ENCODE data around the gene JAK1. TPM values are rescaled to one million over a fixed set of nuclear protein-coding genes. Genes with fewer than 3 reads are reported as not detected.

JAK1 gene
- total RNA-seq, 1 experiment from 2014 or later: 44.1 TPM

DNA sequence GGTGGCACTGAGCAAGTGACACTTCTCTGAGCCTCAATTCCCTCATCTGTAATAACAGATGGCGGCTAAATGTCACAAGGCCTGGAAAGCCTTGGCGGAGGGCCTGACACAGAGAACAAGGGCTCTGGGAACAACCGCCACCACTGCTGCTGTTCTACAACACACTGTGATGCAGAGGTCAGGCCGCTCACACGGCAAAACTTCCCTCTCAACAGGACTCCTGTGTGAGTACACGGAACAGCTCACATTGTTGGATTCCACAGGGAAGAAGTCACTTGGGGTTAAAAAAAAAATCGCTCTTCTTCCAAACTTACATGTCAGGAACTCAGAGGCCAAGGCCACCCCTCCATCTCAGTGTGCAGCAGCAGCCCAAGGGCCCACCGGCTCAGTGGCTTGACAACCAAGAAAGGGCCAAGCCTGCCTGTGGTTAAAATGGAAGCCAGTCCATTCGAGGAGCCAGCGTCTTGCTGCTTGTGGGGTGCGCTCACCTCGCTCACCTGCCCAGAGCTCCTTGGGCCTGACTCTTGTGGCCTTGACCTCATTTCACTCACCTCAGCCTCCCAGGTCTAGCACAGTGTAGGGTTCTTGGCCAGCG is 120.4 kb downstream of the JAK1 start:
- POLR2A ChIA-PET (ENCODE audit: unreplicated experiment): no interaction called here
- no peaks in the 10 kb centered on the region for H3K27me3 ChIP-seq (ENCODE audit: low read length)

DNA sequence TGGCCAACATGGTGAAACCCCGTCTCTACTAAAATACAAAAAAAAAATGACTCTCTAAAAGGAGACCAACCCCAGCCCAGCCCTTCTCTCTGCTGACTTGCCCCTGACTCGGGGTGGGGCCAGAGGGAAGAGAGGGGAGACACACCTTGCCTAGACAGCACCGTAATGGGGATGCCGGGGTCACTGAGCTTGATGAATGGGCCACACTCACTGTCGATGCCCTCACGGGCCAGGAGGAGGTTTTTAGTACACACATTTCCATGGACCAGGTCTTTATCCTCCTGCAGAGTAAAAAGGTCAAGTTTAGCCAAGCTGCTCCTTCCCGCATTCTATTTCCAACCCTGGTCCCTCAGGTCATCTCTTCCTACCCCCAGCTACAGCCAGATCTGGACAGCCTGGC is 121.7 kb downstream of the JAK1 start:
- peaks cover 8% of the 10 kb centered on the region for H3K4me1 ChIP-seq (ENCODE audit: insufficient read depth, low read length)
- H3K9me3 ChIP-seq (ENCODE audit: low read length): no peaks in the 10 kb centered on the region
- POLR2A ChIA-PET (ENCODE audit: unreplicated experiment): no interaction called here
- no peak overlapping the region for H3K4me2 ChIP-seq (ENCODE audit: low read length)
- no peak overlapping the region for H3K9ac ChIP-seq (ENCODE audit: low read length)
- no peak overlapping the region for H2AFZ ChIP-seq (ENCODE audit: low read length)
- no peaks in the 10 kb centered on the region for H4K20me1 ChIP-seq (ENCODE audit: low read length)
- CTCF ChIA-PET: no interaction called here
- H3K27ac ChIP-seq (ENCODE audit: low read length): no peak overlapping the region
- intact Hi-C loops (cut with micrococcal nuclease): loop anchor here (5.0 kb wide), 1 partner anchor 123 kb away; the partner anchor contains the start of gene JAK1
- H3K9me2 ChIP-seq (replicated peaks; ENCODE audit: low read length): no peaks in the 10 kb centered on the region
- peaks cover 7% of the 10 kb centered on the region; the same call in 1 of the 2 replicates for H3K36me3 ChIP-seq (ENCODE audit: low read depth, low read length)
- H3K4me3 ChIP-seq (ENCODE audit: low read length): no peak overlapping the region
- no peaks in the 10 kb centered on the region for H3K79me2 ChIP-seq (ENCODE audit: low read length)
- ATAC-seq (no peak), DNase-seq (no peak)
- H3F3A ChIP-seq (ENCODE audit: low read length, unreplicated experiment): no peaks in the 10 kb centered on the region
- no peaks in the 10 kb centered on the region for H3K27me3 ChIP-seq (ENCODE audit: low read length)
- TF ChIP-seq, protein P1, sequence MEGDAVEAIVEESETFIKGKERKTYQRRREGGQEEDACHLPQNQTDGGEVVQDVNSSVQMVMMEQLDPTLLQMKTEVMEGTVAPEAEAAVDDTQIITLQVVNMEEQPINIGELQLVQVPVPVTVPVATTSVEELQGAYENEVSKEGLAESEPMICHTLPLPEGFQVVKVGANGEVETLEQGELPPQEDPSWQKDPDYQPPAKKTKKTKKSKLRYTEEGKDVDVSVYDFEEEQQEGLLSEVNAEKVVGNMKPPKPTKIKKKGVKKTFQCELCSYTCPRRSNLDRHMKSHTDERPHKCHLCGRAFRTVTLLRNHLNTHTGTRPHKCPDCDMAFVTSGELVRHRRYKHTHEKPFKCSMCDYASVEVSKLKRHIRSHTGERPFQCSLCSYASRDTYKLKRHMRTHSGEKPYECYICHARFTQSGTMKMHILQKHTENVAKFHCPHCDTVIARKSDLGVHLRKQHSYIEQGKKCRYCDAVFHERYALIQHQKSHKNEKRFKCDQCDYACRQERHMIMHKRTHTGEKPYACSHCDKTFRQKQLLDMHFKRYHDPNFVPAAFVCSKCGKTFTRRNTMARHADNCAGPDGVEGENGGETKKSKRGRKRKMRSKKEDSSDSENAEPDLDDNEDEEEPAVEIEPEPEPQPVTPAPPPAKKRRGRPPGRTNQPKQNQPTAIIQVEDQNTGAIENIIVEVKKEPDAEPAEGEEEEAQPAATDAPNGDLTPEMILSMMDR (conservative IDR thresholded peaks at IDR 0.05; ENCODE audit: low read depth, low read length): no peak
- TF ChIP-seq EZH2 (IDR thresholded peaks at IDR 0.05; ENCODE audit: low read length, unreplicated experiment) (no peak), EZH2phosphoT487 (IDR thresholded peaks at IDR 0.05; ENCODE audit: borderline replicate concordance, low read length) (no peak)
- BruUV-seq (replicated peaks): no TSS peak

More for the DNA sequence above, 120.4 kb downstream of the JAK1 start:
- no peak overlapping the region for H2AFZ ChIP-seq (ENCODE audit: low read length)
- H3K27ac ChIP-seq (ENCODE audit: low read length): no peak overlapping the region
- no peak overlapping the region for H3K4me2 ChIP-seq (ENCODE audit: low read length)
- ATAC-seq (no peak), DNase-seq (no peak)
- no peaks in the 10 kb centered on the region for H3K79me2 ChIP-seq (ENCODE audit: low read length)
- no peak overlapping the region for H3K4me3 ChIP-seq (ENCODE audit: low read length)
- H3K4me1 ChIP-seq (ENCODE audit: insufficient read depth, low read length): peaks cover 8% of the 10 kb centered on the region
- TF ChIP-seq, protein P1 (conservative IDR thresholded peaks at IDR 0.05; ENCODE audit: low read depth, low read length): no peak
- TF ChIP-seq EZH2 (IDR thresholded peaks at IDR 0.05; ENCODE audit: low read length, unreplicated experiment) (no peak), EZH2phosphoT487 (IDR thresholded peaks at IDR 0.05; ENCODE audit: borderline replicate concordance, low read length) (no peak)
- H4K20me1 ChIP-seq (ENCODE audit: low read length): no peaks in the 10 kb centered on the region
- H3K9ac ChIP-seq (ENCODE audit: low read length): no peak overlapping the region
- no peaks in the 10 kb centered on the region for H3K9me3 ChIP-seq (ENCODE audit: low read length)
- H3K36me3 ChIP-seq (ENCODE audit: low read depth, low read length): no peaks in the 10 kb centered on the region; the same call in 1 of the 2 replicates
- no peaks in the 10 kb centered on the region for H3F3A ChIP-seq (ENCODE audit: low read length, unreplicated experiment)
- intact Hi-C loops (cut with micrococcal nuclease): loop anchor here (1.0 kb wide), 1 partner anchor 26 kb away; no protein-coding TSS in a partner anchor
- no TSS peak for BruUV-seq (replicated peaks)
- CTCF ChIA-PET: no interaction called here
- no peaks in the 10 kb centered on the region for H3K9me2 ChIP-seq (replicated peaks; ENCODE audit: low read length)

DNA sequence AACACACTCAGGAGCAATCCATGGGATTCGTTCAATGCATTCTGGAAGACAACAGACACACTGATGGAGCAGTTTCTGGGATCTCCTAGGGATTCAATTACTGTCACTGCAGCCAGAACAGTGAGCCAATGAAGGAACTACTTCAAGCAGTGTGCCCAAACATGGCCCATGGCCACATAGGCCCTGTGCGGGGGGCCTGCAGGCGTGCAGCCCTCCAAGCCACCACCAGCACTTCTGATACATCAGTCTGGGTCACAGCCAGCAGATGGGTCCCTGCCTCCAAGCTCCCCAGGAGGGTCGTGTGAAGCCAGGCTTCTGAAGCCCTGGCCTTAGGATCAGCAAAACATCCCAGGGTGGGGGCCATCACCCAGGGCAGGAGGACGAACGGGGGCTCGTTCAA is 122.2 kb downstream of the JAK1 start:
- ChIA-PET POLR2A (ENCODE audit: unreplicated experiment) (no interaction called here), CTCF (no interaction called here)
- no peaks in the 10 kb centered on the region for H3K79me2 ChIP-seq (ENCODE audit: low read length)

More for the DNA sequence above, 122.2 kb downstream of the JAK1 start:
- H3K27ac ChIP-seq (ENCODE audit: low read length): no peak overlapping the region
- H3K4me1 ChIP-seq (ENCODE audit: insufficient read depth, low read length): peaks cover 8% of the 10 kb centered on the region
- H3K9me2 ChIP-seq (replicated peaks; ENCODE audit: low read length): no peaks in the 10 kb centered on the region
- H3K27me3 ChIP-seq (ENCODE audit: low read length): no peaks in the 10 kb centered on the region
- H4K20me1 ChIP-seq (ENCODE audit: low read length): no peaks in the 10 kb centered on the region
- intact Hi-C loops (cut with micrococcal nuclease): loop anchor here (5.0 kb wide), 1 partner anchor 123 kb away; the partner anchor contains the start of gene JAK1
- no peak for TF ChIP-seq EZH2phosphoT487 (IDR thresholded peaks at IDR 0.05; ENCODE audit: borderline replicate concordance, low read length)
- TF ChIP-seq, protein P1 (conservative IDR thresholded peaks at IDR 0.05; ENCODE audit: low read depth, low read length): no peak
- no peak for TF ChIP-seq EZH2 (IDR thresholded peaks at IDR 0.05; ENCODE audit: low read length, unreplicated experiment)
- H3K9ac ChIP-seq (ENCODE audit: low read length): no peak overlapping the region
- no peak for ATAC-seq
- H3K36me3 ChIP-seq (ENCODE audit: low read depth, low read length): peaks cover 9% of the 10 kb centered on the region; the same call in 1 of the 2 replicates
- no peaks in the 10 kb centered on the region for H3K9me3 ChIP-seq (ENCODE audit: low read length)
- no peak for DNase-seq
- no peak overlapping the region for H3K4me3 ChIP-seq (ENCODE audit: low read length)
- no peak overlapping the region for H3K4me2 ChIP-seq (ENCODE audit: low read length)
- no TSS peak for BruUV-seq (replicated peaks)
- no peak overlapping the region for H2AFZ ChIP-seq (ENCODE audit: low read length)
- no peaks in the 10 kb centered on the region for H3F3A ChIP-seq (ENCODE audit: low read length, unreplicated experiment)

Data from PC-3 (cell line).